GM12872 (cell line): ENCODE results near the gene BEX3.

ENCODE experiments used
- TF ChIP-seq, protein P1 (sequence below): IDR thresholded peaks from 3 replicates; pipeline ENCODE4 v1.5.1; 2011; ENCODE audit warnings: low read depth, mild to moderate bottlenecking, low read length, moderate library complexity; ENCODE audit not compliant: insufficient read depth

BEX3 gene

DNA sequence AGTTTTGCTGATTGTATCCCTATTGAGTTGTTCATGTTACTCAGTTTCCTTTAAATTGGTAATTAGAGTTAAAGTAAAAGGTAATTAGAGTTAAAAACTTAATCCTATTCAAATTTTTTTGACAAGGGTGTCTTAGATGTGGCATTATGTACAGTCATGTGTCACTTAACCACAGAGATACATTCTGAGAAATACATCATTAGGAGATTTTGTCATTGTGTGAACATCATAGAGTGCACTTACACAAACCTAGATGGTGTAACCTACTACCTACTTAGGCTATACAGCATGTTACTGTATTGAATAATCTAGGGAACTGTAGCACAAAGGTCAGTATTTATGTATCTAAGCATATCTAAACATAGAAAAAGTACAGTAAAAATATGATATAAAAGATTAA, 39.2 kb downstream of the BEX3 start:
- TF ChIP-seq, protein P1, sequence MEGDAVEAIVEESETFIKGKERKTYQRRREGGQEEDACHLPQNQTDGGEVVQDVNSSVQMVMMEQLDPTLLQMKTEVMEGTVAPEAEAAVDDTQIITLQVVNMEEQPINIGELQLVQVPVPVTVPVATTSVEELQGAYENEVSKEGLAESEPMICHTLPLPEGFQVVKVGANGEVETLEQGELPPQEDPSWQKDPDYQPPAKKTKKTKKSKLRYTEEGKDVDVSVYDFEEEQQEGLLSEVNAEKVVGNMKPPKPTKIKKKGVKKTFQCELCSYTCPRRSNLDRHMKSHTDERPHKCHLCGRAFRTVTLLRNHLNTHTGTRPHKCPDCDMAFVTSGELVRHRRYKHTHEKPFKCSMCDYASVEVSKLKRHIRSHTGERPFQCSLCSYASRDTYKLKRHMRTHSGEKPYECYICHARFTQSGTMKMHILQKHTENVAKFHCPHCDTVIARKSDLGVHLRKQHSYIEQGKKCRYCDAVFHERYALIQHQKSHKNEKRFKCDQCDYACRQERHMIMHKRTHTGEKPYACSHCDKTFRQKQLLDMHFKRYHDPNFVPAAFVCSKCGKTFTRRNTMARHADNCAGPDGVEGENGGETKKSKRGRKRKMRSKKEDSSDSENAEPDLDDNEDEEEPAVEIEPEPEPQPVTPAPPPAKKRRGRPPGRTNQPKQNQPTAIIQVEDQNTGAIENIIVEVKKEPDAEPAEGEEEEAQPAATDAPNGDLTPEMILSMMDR: no peak

DNA sequence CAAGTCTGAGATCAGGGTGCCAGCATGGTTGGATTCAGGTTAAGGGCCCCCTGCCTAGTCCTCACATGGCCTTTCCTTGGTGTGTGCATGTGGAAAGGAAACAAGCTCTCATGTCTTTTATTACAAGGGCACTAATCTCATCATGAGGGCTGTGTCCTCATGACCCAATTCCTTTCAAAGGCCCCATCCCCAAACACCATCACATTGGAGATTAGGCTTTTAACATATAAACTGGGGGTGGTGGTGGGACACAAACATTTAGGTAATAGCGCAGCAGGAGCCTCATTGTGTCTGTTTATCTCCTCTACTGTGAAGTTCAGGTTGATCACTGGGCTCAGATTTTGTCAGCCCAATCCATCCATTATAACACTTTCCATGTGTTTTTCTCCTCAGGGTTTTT, 41.0 kb downstream of the BEX3 start:
- TF ChIP-seq, protein P1: no peak

DNA sequence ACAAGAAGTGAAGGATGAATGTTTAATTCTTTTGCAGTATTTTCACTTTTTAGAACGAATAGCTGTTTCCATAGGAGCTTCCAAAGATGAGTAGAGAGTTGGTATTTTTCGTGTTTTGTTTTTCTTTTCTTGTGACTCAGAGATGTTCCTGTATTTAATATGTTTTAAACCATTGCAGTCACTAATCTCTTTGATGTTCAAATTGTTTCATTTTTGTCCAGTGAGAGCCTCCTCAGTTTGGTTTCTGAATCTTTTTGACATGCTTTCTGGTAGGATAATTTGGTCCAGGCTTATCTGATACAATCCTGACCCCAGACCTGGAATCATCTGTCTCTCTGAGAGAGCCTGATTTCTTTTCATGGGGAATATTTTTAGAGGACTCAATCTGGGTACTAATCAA, 41.6 kb downstream of the BEX3 start:
- TF ChIP-seq, protein P1: no peak

DNA sequence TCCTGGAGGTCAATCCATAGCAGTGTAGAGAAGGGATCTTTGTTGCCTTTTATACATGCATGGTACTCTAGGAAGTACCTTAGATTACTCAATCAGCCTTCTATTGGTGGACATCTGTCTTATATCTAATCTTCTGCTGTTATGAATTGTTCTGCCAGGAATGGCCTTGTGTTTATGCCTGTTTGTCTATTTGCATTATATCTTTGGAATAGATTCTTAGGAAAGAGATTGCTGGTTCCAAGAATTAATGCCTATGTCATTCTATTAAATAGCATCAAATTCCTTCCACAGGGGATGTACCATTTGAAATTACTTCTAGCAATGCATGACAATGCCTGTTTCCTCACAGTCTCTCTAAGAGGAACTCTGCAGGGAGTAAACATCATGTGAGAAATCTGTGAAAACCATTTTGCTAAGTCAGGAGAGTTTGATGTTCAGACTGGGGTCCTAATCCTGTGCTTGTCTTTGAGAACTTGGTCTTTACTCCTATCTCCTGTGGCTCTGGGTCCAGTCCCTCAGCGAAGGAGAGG, 42.5 kb downstream of the BEX3 start:
- TF ChIP-seq, protein P1: no peak

DNA sequence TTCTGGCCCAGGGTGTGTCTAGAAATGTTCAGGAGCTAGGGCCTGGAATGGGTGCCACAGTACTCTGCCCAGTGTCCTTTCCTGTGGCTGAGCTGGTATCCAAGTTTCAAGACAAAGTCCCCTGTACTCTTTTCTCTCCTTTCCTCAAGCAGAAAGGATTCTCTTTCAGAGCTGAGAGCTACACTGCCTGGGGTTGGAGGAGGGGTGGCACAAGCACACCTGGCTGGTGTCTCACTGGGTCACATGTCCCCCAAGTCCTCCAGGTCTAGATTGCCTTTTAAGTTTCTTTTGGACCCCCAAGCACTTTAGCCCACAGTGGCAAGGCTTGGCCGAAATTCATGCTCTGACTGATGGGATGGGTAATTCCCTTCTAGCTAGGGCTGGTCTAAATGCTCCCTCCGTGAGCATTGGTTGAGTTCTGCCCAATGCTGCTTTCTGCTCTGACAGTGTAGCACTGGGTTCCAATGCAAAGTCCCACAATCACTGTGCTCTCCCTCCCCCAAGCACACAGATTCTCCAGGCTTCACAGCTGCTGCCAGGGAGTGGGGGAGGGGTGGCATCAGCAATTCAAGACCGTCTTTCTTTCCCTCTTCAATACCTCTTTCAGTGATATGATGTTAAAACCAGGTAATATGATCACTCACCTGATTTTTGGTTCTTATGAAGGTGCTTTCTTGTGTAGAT, 47.8 kb downstream of the BEX3 start:
- TF ChIP-seq, protein P1: no peak
